Heart left ventricle (tissue), 16 donors: ENCODE measurements around the gene RIN3. TPM values are rescaled to one million over a fixed set of nuclear protein-coding genes. Genes with fewer than 3 reads are reported as not detected.

Experiments used
- ATAC-seq, 4 donors: fragments of 200-7000 bp; cut with Tn5 transposase; one replicate each; pipeline ENCODE4 v1.9.1; 2020 to 2022; ENCODE audit warnings: moderate library complexity in 4 of 4, mild to moderate bottlenecking in 3 of 4, moderate number of reproducible peaks in 1 of 4
- DNase-seq, 5 donors: peaks; one replicate each; pipeline ENCODE4 v3.0.0-alpha.2; 2020
- H3K27ac ChIP-seq, 12 donors: fragments of 200-600 bp; sonication (generic) in 4 of 12; one replicate each; pipeline versions ENCODE4 v1.5.0 to v1.8.0; 2016 to 2022; ENCODE audit warnings: mild to moderate bottlenecking in 2 of 12
- H3K27me3 ChIP-seq, 9 donors: fragments of 200-600 bp; sonication (generic) in 2 of 9; one replicate each; pipeline versions ENCODE4 v1.5.1 to v1.8.0; 2016 to 2022; ENCODE audit warnings: mild to moderate bottlenecking in 3 of 9
- H3K36me3 ChIP-seq, 9 donors: fragments of 200-600 bp; sonication (generic) in 2 of 9; one replicate each; pipeline versions ENCODE4 v1.5.0 to v1.8.0; 2018 to 2022; ENCODE audit warnings: mild to moderate bottlenecking in 2 of 9
- H3K4me1 ChIP-seq, 12 donors: fragments of 200-600 bp; sonication (generic) in 4 of 12; one replicate each; pipeline versions ENCODE4 v1.5.0 to v1.8.0; 2016 to 2022; ENCODE audit warnings: mild to moderate bottlenecking in 3 of 12
- H3K4me3 ChIP-seq, 12 donors: fragments of 200-600 bp; sonication (generic) in 4 of 12; one replicate each; pipeline versions ENCODE4 v1.5.0 to v1.8.0; 2017 to 2022; ENCODE audit warnings: mild to moderate bottlenecking in 9 of 12, moderate library complexity in 4 of 12
- H3K9me3 ChIP-seq, 12 donors: fragments of 200-600 bp; sonication (generic) in 4 of 12; one replicate each; pipeline versions ENCODE4 v1.5.0 to v1.8.0; 2016 to 2022; ENCODE audit warnings: mild to moderate bottlenecking in 1 of 12
- CTCF ChIP-seq, 12 donors: fragments of 200-600 bp; sonication (generic) in 4 of 12; IDR thresholded peaks; one replicate each; pipeline versions ENCODE4 v1.5.0 to v1.8.0; 2018 to 2022; ENCODE audit warnings: antibody characterized with exemption in 12 of 12, mild to moderate bottlenecking in 5 of 12
- POLR2A ChIP-seq, 2 donors: fragments of 450-650 bp; IDR thresholded peaks; one replicate each; pipeline ENCODE4 v1.6.1; 2017; ENCODE audit warnings: antibody characterized with exemption in 2 of 2, mild to moderate bottlenecking in 2 of 2, moderate library complexity in 2 of 2
- WGBS, 4 donors: extraction: QIAGEN DNeasy Blood & Tissue Kit in 2 of 4; methylation state at CpG; one replicate each; pipeline versions ENCODE4 v1.1.5 to v1.1.7; 2013 to 2018; 5-methylcytosine and 5-hydroxymethylcytosine counted together
- intact Hi-C, 10 donors: fragments of 100-400 bp; cut with DNase I; formaldehyde crosslinking; loops; one replicate each; pipeline versions ENCODE4 v1.11.1 to v1.14.2; 2022
- long read RNA-seq, 3 donors: library from polyadenylated mRNA; unstranded; transcript quantifications; one replicate each; pipeline ENCODE4 v2.0.0, GENCODE V29; 2020 to 2021
- polyA plus RNA-seq, 2 donors: library from polyadenylated mRNA; stranded (reverse); fragments of 200-250 nt; gene quantifications; one replicate each; pipeline ENCODE4 v1.2.3, GENCODE V29; 2013
- total RNA-seq, 9 donors: library from RNA; depleted of rRNA in 2 of 9; stranded (reverse); fragments of >200 nt in 2 of 9; fragmentation: NEBNext Ultra II Directional in 3 of 9; extraction: Animal tissue kit (Norgen Biotek cat#: 25700) in 3 of 9; gene quantifications; one replicate each; pipeline versions ENCODE4 v1.1.0 to v1.2.4, GENCODE V29; 2016 to 2023
- donor health status: ischemic (EF 13 %, LVEDD 7.1; RV severe dilation, severe dysfunction).
- donor health status: healthy with polysubstance abuse.
- donor health status: DM: no; HTN: yes; CAD: no.
- donor health status: DM: no; HTN: no; CAD: no.
- donor health status: ischemic (EF 25% LVEDD 6.9; RV normal size, moderate dysfunction).
- donor health status: ischemic (EF 25% LVEDD 5.7; RV mildly dilated, moderate dysfunction).
- donor health status: healthy.
- donor health status: DM: yes; HTN: yes; CAD: no.
- donor health status: ischemic (EF 35%, LVEDD 5.7; RV mildly dilated, moderate dysfunction).
- donor health status: nonischemic (EF 11% LVEDD 7.7; RV severe dilation, severe dysfunction).
- donor health status: DM: yes; HTN: yes; CAD: no.
- donor health status: PGD.
- donor health status: ischemic (EF 29% LVEDD 5.4; RV normal size, mild dysfunction).
- donor health status: nonischemic (EF 23%, LVEDD 6.1; RV moderate dilation, normal function).

RIN3 gene
- total RNA-seq (10 to 100 TPM in 8 of 9 donors, 1 to 10 TPM in 1; 9.7 to 37.0 (median 14.6) TPM), polyA plus RNA-seq (1 to 10 TPM; 8.6 to 8.7 TPM)
- long read RNA-seq, donor 1, partial matches to known transcripts, result 16 of 20 reads
- long read RNA-seq, donor 1, other reads (novel, unspliced or antisense), result 3 of 20 reads
- long read RNA-seq, donor 2, partial matches to known transcripts, result 21 of 23 reads
- long read RNA-seq, donor 2, other reads (novel, unspliced or antisense), result 2 of 23 reads
- long read RNA-seq, donor 3, partial matches to known transcripts, result 19 of 28 reads
- long read RNA-seq, donor 3, other reads (novel, unspliced or antisense), result 8 of 28 reads

GRCh38 chr14:92513204-92513965 lies at the start of gene RIN3:
Gene RIN3, plus strand, starts transcription at chr14:92513781. Its CDS starts 152 bp downstream, at chr14:92513933.
- Histone ChIP-seq H3K9me3 (no peaks in the 10 kb centered on the region), H3K27me3 (no peaks in the 10 kb centered on the region), H3K36me3 (no peaks in the 10 kb centered on the region), H3K4me3 (peak within 1 kb of the TSS; percentile 65 to 94 (median 78)), H3K4me1 (peaks cover 0 to 72% (median 25%) of the 10 kb centered on the region in 12 donors), H3K27ac (peak within 1 kb of the TSS; percentile 80 to 95 (median 87))
- TF ChIP-seq POLR2A (IDR thresholded peaks at IDR 0.05) (peak in 1 of 2 donors; percentile 37), CTCF (IDR thresholded peaks at IDR 0.05) (no peak)
- ATAC-seq (peak in 3 of 4 donors; percentile 56 to 73 (median 71)), DNase-seq (peak; percentile 69 to 88 (median 77))
- intact Hi-C loops, result loop anchor here in 3 of 10 donors (1.0 to 5.0 kb wide), 2 partner anchors 52 to 56 kb away; no protein-coding TSS in a partner anchor
- 4 to 11% (median 6%) methylated on average over 29 to 79 of the region's 79 CpGs for WGBS, 4 donors

GRCh38 chr14:92464156-92464555 lies 49.4 kb upstream of the RIN3 start:
- Histone ChIP-seq H3K4me3 (no peak overlapping the region), H3K4me1 (peaks cover 6 to 50% (median 21%) of the 10 kb centered on the region in 12 donors), H3K27me3 (no peaks in the 10 kb centered on the region), H3K9me3 (peaks cover 0 to 20% (median 0%) of the 10 kb centered on the region in 12 donors), H3K27ac (no peak overlapping the region), H3K36me3 (no peaks in the 10 kb centered on the region)
- DNase-seq, result peak in 1 of 5 donors; percentile 5
- ATAC-seq, result no peak
- no peak for TF ChIP-seq CTCF (IDR thresholded peaks at IDR 0.05)
- intact Hi-C loops, result no loop called here
- 86 to 92% (median 91%) methylated on average over 6 of the region's 6 CpGs for WGBS, 4 donors

GRCh38 chr14:92464716-92465115 lies 48.9 kb upstream of the RIN3 start:
- ATAC-seq (no peak), DNase-seq (peak in 1 of 5 donors; percentile 12)
- WGBS, 4 donors, result 89 to 97% (median 94%) methylated on average over 9 of the region's 9 CpGs
- H3K4me3 ChIP-seq, result no peak overlapping the region
- H3K36me3 ChIP-seq, result no peaks in the 10 kb centered on the region
- H3K4me1 ChIP-seq, result peaks cover 6 to 45% (median 21%) of the 10 kb centered on the region in 12 donors
- no peaks in the 10 kb centered on the region for H3K27me3 ChIP-seq
- intact Hi-C loops, result no loop called here
- no peak overlapping the region for H3K27ac ChIP-seq
- peaks cover 0 to 26% (median 0%) of the 10 kb centered on the region in 12 donors for H3K9me3 ChIP-seq
- TF ChIP-seq CTCF (IDR thresholded peaks at IDR 0.05), result no peak
- TF ChIP-seq POLR2A (IDR thresholded peaks at IDR 0.05), result no peak
